Mucosa of descending colon (tissue), 3 donors: Measurements from ENCODE around the gene WDFY4. TPM values are rescaled to one million over a fixed set of nuclear protein-coding genes. Genes with fewer than 3 reads are reported as not detected.

Experiments used
- ATAC-seq: fragments of 200-7000 bp; cut with Tn5 transposase; one replicate; pipeline ENCODE4 v1.9.1; 2020; ENCODE audit warnings: mild to moderate bottlenecking, moderate library complexity
- DNase-seq, 3 donors: peaks; one replicate each; pipeline ENCODE4 v3.0.0-alpha.2; 2020
- H3K36me3 ChIP-seq: fragments of 200-600 bp; one replicate; pipeline ENCODE4 v1.8.0; 2021; ENCODE audit warnings: low read depth, mild to moderate bottlenecking
- H3K4me1 ChIP-seq: fragments of 200-600 bp; one replicate; pipeline ENCODE4 v1.8.0; 2021; ENCODE audit warnings: low read depth, mild to moderate bottlenecking
- H3K4me3 ChIP-seq: fragments of 200-600 bp; one replicate; pipeline ENCODE4 v1.8.0; 2021; ENCODE audit warnings: mild to moderate bottlenecking
- H3K9me3 ChIP-seq: fragments of 200-600 bp; one replicate; pipeline ENCODE4 v1.8.0; 2021; ENCODE audit warnings: mild to moderate bottlenecking
- CTCF ChIP-seq: fragments of 200-600 bp; IDR thresholded peaks from one replicate; pipeline ENCODE4 v1.8.0; 2022; ENCODE audit warnings: antibody characterized with exemption, mild to moderate bottlenecking
- intact Hi-C, 2 donors: fragments of 100-400 bp; cut with DNase I in 1 of 2; cut with micrococcal nuclease in 1 of 2; formaldehyde crosslinking; loops; one replicate each; pipeline versions ENCODE4 v1.11.0 to v1.11.1; 2022; cut with DNase I, micrococcal nuclease
- total RNA-seq, 3 donors: library from RNA; stranded (reverse); fragmentation: NEBNext Ultra II Directional in 2 of 3; extraction: Animal tissue kit (Norgen Biotek cat#: 25700) in 2 of 3; gene quantifications; one replicate each; pipeline versions ENCODE4 v1.2.1 to v1.2.4, GENCODE V29; 2021 to 2023
- donor health status: DM: no; HTN: no; CAD: no; lungs with moderate emphysema.
- donor health status: DM: no; HTN: no; CAD: no.
- donor health status: DM: no; HTN: yes; CAD: no.

The WDFY4 gene
- total RNA-seq, 3 donors from 2014 or later: 2.1 to 3.3 (median 2.2) TPM

DNA sequence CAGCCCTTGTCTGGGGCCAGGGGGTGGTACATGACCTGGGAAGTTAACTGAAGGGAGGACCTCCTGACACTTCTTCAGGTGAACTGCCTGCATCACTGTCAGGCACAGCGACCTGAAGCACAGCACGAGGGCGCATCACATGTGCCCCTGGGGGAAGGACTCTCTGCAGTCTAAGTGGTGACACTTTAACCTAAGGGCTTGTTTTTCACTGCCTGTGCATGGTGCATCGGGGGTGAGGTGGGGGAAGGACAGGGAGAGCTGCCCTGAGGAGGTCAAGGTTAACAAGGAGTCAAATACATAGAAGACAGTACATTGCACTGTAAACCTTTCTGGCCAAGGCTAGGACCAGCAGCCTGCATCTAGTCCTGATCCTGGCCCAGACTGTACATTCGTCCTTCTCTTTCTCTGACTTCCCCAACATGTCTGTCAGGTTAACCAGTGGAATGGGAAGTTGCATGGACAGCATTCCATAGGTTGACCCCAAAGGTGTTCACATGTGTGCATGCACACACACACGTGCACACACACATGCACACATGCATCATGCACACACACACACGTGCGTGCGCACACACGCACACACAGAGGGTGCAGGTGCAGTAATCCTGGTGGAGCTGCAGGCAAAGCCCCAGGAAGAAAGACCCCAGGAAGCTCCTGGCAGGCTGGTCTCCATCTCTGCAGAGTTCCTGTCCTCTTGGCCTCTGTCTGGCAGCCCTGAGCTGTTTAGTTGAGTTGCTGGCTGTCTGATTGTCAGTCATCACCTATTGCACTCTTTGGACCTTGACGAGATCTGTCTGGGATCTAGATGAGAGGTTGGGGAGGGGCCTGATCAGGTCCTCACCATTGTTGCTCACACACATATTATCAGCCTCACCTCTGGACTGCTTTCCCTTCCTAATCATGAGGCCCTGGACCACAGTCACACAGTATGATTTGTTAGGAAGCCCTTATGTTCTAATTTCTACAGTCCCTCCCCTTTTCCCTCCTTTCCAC is 37.8 kb downstream of the WDFY4 start:
- H3K4me3 ChIP-seq: no peak overlapping the region
- TF ChIP-seq CTCF: no peak
- H3K9me3 ChIP-seq: no peaks in the 10 kb centered on the region
- H3K36me3 ChIP-seq: no peaks in the 10 kb centered on the region
- intact Hi-C loops: no loop called here
- no peak for ATAC-seq
- DNase-seq: no peak
- H3K4me1 ChIP-seq: no peaks in the 10 kb centered on the region

- H3K36me3 ChIP-seq: no peaks in the 10 kb centered on the region
- intact Hi-C loops: no loop called here
- no peak for ATAC-seq
Observed at GRCh38 chr10:48724127-48724526, 39.5 kb downstream of the WDFY4 start.

GRCh38 chr10:48725708-48726107 is 41.0 kb downstream of the WDFY4 start:
- intact Hi-C loops: no loop called here
- no peak overlapping the region for H3K4me3 ChIP-seq
- no peaks in the 10 kb centered on the region for H3K36me3 ChIP-seq
- DNase-seq (no peak), ATAC-seq (no peak)
- no peaks in the 10 kb centered on the region for H3K9me3 ChIP-seq
- no peak for TF ChIP-seq CTCF
- H3K4me1 ChIP-seq: no peaks in the 10 kb centered on the region

More at GRCh38 chr10:48724127-48724526, 39.5 kb downstream of the WDFY4 start:
- Histone ChIP-seq H3K4me3 (no peak overlapping the region), H3K9me3 (no peaks in the 10 kb centered on the region), H3K4me1 (no peaks in the 10 kb centered on the region)
- no peak for DNase-seq
- no peak for TF ChIP-seq CTCF

DNA sequence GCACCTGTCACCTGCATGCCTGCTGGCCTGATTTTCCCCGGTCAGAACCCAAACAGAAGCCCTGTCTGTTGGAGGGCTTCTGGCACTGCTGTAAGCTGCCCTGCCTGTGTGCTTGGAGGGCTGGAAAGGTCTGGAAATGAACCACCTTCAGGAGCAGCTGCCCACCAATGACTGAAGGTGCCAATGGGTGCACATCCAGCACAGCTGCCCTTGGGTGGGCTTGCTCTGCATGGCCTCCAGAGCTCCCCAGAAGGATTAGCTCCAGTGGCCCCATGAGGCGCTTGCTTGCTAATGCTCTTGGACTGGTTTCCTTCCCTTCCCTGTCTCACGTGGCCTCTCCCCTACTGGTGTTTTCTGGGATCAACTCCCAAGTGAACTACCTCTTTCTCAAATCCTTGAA is 43.2 kb downstream of the WDFY4 start:
- intact Hi-C loops: no loop called here

GRCh38 chr10:48729222-48729621 is 44.5 kb downstream of the WDFY4 start:
- TF ChIP-seq CTCF: no peak
- DNase-seq: no peak
- Histone ChIP-seq H3K4me3 (no peak overlapping the region), H3K4me1 (no peaks in the 10 kb centered on the region), H3K9me3 (no peaks in the 10 kb centered on the region), H3K36me3 (no peaks in the 10 kb centered on the region)
- intact Hi-C loops: no loop called here
- ATAC-seq: no peak

More for the DNA sequence above, 43.2 kb downstream of the WDFY4 start:
- ATAC-seq (no peak), DNase-seq (no peak)
- Histone ChIP-seq H3K9me3 (no peaks in the 10 kb centered on the region), H3K4me1 (no peaks in the 10 kb centered on the region), H3K4me3 (no peak overlapping the region), H3K36me3 (no peaks in the 10 kb centered on the region)
- TF ChIP-seq CTCF: no peak
